ENCODE results near the gene STEAP2.

Gene STEAP2

DNA sequence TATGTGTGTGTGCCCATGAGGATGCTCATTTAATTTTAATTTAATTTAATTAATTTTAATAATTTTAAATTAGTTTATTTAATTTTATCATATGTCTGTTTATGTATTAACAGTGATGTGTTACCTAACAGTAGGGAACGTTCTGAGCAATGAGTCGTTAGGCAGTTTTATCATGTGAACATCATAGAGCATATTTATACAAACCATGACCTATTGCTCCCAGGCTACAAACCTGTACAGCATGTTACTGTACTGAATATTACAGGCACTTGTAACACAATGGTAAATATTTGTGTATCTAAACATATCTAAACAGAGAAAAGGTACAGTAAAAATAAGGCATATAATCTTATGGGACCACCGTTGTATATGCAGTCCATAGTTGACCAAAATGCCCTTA is 19.8 kb downstream of the STEAP2 start:
- no peak overlapping the region for H3K27ac ChIP-seq

DNA sequence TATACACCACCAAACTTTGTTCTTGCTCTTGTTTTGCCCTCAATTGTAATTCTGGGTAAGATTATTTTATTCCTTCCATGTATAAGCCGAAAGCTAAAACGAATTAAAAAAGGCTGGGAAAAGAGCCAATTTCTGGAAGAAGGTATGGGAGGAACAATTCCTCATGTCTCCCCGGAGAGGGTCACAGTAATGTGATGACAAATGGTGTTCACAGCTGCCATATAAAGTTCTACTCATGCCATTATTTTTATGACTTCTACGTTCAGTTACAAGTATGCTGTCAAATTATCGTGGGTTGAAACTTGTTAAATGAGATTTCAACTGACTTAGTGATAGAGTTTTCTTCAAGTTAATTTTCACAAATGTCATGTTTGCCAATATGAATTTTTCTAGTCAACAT is 20.9 kb downstream of the STEAP2 start:
- no peak for DNase-seq (ENCODE audit: low spot score)
- TF ChIP-seq, protein P1, sequence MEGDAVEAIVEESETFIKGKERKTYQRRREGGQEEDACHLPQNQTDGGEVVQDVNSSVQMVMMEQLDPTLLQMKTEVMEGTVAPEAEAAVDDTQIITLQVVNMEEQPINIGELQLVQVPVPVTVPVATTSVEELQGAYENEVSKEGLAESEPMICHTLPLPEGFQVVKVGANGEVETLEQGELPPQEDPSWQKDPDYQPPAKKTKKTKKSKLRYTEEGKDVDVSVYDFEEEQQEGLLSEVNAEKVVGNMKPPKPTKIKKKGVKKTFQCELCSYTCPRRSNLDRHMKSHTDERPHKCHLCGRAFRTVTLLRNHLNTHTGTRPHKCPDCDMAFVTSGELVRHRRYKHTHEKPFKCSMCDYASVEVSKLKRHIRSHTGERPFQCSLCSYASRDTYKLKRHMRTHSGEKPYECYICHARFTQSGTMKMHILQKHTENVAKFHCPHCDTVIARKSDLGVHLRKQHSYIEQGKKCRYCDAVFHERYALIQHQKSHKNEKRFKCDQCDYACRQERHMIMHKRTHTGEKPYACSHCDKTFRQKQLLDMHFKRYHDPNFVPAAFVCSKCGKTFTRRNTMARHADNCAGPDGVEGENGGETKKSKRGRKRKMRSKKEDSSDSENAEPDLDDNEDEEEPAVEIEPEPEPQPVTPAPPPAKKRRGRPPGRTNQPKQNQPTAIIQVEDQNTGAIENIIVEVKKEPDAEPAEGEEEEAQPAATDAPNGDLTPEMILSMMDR (IDR thresholded peaks at IDR 0.05) = no peak
- Histone ChIP-seq H3K4me3 (no peak overlapping the region), H3K27ac (no peak overlapping the region)

More for the DNA sequence above, 19.8 kb downstream of the STEAP2 start:
- H3K4me3 ChIP-seq = no peak overlapping the region
- TF ChIP-seq, protein P1 (IDR thresholded peaks at IDR 0.05) = no peak
- DNase-seq (ENCODE audit: low spot score) = no peak

DNA sequence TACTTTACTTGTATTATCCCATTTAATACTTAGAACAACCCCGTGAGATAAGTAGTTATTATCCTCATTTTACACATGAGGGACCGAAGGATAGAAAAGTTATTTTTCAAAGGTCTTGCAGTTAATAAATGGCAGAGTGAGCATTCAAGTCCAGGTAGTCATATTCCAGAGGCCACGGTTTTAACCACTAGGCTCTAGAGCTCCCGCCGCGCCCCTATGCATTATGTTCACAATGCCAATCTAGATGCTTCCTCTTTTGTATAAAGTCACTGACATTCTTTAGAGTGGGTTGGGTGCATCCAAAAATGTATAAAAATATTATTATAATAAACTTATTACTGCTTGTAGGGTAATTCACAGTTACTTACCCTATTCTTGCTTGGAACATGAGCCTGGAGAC is 22.0 kb downstream of the STEAP2 start:
- TF ChIP-seq, protein P1 (IDR thresholded peaks at IDR 0.05) = no peak
- H3K4me3 ChIP-seq = no peak overlapping the region
- no peak for DNase-seq (ENCODE audit: low spot score)
- no peak overlapping the region for H3K27ac ChIP-seq

DNA sequence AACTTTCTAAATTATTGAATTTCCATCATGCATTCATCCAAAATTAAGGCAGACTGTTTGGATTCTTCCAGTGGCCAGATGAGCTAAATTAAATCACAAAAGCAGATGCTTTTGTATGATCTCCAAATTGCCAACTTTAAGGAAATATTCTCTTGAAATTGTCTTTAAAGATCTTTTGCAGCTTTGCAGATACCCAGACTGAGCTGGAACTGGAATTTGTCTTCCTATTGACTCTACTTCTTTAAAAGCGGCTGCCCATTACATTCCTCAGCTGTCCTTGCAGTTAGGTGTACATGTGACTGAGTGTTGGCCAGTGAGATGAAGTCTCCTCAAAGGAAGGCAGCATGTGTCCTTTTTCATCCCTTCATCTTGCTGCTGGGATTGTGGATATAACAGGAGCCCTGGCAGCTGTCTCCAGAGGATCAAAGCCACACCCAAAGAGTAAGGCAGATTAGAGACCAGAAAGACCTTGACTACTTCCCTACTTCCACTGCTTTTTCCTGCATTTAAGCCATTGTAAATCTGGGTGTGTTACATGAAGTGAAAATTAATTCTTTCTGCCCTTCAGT is 25.3 kb downstream of the STEAP2 start:
- DNase-seq (ENCODE audit: low spot score) = no peak
- H3K27ac ChIP-seq = no peak overlapping the region
- TF ChIP-seq, protein P1 (IDR thresholded peaks at IDR 0.05) = no peak
- H3K4me3 ChIP-seq = no peak overlapping the region

DNA sequence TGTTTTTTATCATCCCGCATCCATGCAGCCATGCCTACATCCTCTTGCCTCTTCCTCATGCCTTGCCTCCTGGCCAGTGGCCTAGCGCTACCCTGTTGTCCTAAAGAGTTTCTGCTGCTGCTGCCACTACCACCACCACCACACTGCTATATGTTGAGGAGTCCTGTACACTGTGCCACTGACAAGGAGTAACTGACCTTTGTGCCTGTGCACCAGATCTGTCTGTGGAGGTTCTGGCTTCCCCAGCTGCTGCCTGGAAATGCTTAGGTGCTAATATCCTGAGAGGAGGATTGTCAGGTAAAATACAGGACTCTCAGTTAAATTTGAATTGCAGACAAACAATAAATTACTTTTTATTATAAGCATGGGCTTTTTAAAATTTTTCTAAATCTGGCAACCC is 26.5 kb downstream of the STEAP2 start:
- Histone ChIP-seq H3K4me3 (no peak overlapping the region), H3K27ac (no peak overlapping the region)
- no peak for DNase-seq (ENCODE audit: low spot score)
- TF ChIP-seq, protein P1 (IDR thresholded peaks at IDR 0.05) = no peak

DNA sequence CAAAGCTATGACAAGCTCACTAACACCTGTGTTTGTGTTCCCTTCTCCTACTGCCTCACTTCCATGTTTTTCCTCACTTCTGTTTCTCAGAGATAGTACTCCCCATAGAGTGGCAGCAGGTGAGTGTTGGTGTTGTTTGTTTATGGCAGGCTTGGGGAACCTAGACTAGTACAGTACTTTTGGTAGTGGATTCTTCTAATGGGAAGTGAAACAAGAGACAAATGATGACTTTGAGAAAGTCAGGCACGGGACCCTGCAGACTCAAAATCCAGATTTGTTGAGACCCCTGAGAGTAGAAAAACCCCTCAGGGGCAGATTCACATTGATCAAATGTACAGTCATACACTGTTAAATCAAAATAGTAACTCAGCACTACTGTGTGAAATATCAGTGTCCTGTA is 27.0 kb downstream of the STEAP2 start:
- DNase-seq (ENCODE audit: low spot score) = no peak
- TF ChIP-seq, protein P1 (IDR thresholded peaks at IDR 0.05) = no peak

DNA sequence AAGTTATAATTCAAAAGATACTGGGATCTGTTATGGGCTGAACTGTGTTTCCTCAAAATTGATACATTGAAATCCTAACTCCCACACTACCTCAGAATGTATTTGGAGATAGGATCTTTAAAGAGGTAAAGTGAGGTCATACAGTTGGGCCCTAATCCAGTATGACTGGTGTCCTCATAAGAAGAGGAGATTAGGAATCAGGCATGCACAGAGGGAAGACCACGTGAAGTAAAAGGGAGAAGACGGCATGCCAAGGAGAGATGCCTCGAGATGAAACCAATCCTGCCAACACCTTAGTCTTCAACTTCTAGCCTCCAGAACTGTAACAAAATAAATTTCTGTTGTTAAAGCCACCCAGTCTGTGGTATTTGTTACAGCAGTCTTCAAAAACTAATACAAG is 27.5 kb downstream of the STEAP2 start:
- Histone ChIP-seq H3K27ac (no peak overlapping the region), H3K4me3 (no peak overlapping the region)
- no peak for DNase-seq (ENCODE audit: low spot score)
- TF ChIP-seq, protein P1 (IDR thresholded peaks at IDR 0.05) = no peak

More for the DNA sequence above, 27.0 kb downstream of the STEAP2 start:
- H3K4me3 ChIP-seq = no peak overlapping the region
- H3K27ac ChIP-seq = no peak overlapping the region
